Activated CD4-positive, alpha-beta T cell treated with anti-CD3 and anti-CD28 coated beads, Interleukin-2, amount 50 U/mL, for 4 hours (primary cell): ENCODE results near the gene SEC14L6.

Experiments used
- DNase-seq, 2 experiments: peaks; one replicate each; pipeline ENCODE4 v3.0.0-alpha.2; 2020

The SEC14L6 gene

DNA sequence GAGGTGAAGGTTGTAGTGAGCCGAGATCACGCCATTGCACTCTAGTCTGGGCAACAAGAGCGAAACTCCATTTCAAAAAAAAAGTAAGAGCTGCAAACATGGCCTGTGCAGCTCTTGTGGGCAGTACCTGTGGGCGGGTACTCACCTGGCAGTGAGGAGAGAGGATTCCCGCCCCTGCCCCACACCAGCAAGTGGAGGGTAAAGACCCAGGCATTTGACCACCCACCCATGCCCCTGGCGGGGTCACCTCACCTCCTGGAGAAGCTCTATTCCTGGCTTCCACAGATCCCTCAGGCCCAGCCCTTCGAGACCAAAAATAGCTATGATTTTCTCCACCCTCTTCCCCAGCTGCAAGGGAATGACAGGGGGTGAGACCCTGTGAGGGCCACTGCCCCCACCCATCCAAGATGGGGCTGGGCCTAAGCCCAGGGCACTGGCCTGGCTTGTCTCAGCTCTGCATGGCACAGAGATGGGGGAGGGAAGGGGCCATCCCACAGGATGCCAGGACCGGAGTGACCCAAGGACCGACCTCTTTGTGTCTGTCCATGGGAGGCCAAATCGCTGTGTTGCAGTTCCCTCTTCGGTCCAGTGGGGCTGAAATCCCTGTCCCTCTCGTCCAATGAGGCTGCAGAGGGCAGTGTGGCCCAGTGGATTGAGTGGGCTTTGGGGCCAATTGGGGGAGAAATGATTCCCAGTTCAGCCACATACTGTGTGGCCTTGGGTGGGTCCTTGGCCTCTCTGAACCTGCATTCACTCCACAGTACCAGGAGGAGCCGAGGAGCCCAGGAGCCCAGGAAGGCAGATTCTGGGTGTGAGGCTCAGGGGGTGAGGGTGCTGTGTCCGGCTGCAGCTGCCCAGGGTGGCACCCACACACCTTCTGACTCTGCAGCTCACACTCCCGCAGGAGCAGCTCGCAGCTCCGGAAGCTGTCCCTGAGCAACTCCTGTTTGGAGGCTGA, 14.6 kb downstream of the SEC14L6 start:
- no peak for DNase-seq

DNA sequence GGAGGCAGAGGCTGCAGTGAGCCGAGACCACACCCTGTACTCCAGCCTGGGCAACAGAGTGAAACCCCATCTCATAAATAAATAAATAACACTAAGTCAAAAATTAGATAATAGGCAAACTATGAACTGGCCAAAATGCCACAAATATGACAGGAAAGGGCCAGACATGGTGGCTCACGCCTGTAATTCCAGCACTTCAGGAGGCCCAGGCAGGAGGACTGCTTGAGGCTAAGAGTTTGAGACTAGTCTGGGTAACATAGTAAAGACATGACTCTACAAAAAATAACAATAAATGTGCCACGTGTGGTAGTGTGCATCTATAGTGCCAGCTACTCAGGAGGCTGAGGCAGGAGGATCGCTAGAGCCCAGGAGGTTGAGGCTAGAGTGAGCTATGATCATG, 19.9 kb downstream of the SEC14L6 start:
- no peak for DNase-seq

DNA sequence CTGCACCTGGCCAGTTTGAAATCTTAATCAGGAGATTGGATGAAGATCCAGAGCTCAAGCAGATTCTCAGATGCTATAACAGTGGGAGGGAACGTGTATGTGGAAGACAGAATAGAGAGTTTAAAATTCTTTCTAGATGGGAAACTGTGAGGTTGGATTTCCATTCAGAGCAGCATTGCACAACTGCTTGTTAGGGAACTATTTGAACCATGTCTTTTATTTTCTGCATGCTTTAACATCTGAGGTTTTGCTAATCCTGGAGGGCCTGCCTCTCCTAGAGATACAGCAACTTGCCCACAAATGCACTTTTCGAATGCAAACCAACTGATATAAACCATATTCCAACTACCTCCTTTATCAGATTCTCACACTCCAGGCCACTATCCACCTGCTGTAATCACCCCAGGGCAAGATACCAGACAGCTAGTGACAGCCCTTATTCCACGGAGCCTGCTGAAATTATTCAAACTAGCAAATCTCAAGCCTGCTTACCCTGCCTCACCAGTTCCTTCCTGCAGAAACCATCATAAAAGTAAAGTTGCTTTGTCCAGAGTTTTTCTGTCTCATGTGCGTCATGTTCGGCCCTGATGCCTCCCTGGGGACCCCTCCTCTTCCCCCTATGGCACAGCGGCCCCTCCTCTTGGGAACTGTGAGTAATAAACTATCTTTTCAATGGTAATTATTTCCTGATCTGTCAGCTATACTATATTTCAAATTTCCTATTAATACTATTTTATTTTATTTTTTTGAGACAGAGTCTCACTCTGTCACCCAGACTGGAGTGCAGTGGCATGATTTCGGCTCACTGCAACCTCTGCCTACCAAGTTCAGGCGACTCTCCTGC, 22.7 kb downstream of the SEC14L6 start:
- no peak for DNase-seq

DNA sequence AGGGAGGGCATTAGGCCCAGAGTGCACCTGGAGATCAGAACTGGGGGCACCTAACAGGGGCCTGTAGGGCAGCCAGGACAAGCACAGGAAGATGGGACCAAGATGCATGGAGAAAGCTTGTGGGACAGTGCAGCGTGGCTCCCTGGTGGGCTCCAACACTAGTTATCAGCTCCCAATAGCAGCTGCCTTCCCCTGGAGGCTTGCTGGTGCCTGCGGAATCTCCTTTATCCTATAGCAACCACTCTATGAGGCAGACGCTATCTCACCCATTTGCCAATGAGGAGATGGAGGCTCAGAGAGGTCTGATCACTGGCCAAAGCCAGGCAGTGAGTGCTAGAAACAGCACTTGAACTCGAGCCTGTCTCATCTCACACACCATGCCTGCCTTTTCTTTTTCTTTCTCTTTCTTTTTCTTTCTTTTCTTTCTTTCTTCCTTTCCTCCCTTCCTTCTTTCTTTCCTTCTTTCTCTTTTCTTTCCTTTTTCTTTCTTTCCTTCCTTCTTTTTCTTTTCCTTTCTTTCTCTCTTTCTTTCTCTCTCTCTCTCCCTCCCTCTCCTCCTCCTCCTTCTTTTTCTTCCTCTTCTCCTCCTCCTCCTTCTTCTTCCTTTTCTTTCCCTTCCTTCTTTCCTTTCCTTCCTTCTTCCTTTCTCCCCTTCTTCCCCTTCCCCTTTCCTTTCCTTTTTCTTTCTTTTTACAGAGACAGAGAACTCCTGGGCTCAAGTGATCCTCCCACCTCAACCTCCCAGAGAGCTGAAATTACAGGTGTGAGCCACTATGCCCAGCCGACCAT, 25.0 kb downstream of the SEC14L6 start:
- no peak for DNase-seq

DNA sequence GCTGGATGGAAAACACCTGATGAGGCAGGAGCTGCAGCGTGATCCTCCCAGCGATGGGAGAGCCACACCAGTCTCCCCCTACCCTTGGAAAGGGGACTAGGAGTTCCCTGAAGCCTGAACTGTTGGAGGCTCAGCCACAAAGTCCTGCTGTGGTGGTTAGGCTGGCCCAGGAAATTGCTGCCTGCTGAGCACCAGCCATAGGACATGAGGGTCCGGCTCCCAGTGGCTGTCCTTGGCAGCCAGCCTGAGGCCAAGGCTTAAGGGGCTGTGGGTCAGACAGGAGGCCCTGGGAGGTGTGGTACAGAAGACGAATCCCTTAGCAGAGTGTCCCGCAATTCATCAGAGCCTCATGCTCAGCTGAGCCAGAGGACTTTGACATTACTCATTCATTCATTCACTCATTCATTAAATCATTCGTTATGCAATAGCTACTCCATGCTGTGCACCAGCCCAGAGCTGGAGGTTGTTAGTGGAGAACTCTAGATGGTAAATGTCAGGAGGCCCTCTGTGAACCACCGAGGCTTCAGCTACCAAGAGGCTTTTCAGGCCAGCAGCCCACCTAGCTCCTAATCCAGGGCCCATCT, 26.6 kb downstream of the SEC14L6 start:
- DNase-seq = no peak

DNA sequence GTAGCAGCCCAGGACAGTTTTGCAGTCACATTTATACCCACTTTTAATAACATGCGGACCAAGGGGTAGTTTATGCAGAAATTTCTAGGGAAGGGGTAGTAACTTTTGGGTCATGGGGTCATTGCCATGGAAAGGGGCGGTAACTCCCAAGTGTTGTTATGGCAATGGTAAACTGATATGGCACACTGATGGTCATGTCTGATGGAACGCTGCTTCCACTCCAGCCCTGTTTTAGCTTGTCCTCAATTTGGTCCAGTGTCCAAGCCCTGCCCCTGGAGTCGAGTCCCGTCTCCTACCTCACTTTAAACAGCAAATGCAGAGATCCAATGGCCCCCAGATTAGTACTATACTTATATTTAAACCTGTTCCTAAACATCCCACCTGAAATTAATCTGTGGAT, 29.8 kb downstream of the SEC14L6 start:
- DNase-seq = no peak

DNA sequence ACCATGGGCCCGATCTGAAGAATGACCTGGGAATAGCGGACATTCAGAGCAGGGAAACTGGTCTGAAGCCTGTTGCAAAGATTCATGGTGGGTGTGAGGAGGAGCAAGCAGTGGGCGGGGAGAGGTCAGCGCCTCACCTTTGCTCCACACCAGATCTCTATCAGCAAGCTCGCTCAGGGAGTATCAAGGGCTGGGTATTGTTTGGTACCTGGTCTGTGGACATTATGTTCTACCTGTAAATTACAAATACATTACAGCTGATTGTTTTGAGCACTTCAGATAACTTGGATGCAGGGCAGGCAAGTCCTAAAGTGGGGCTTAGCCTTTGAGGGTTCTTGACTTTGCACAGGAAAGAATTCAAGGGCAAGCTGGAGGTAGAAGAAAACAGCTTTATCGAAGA, 30.3 kb downstream of the SEC14L6 start:
- DNase-seq = no peak

DNA sequence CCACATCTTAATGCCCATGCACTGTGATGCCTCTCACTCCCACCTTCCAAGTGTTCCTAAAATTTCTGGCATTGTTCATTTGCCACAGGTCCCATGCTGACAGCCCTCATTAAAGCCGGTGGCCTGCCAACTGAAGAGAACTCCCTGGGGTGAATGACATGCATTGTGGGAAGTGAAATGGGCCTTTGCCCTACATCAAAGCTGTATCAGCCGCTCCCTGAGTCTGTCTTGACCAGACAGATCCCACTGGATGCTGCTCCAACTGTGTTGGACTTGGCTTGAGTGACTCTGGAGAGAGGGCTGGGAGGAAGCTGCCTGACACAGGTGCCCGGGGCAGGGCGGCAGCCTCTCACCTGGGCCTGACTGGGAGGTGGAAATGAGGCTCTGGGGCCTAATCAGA, 32.3 kb downstream of the SEC14L6 start:
- DNase-seq = no peak

DNA sequence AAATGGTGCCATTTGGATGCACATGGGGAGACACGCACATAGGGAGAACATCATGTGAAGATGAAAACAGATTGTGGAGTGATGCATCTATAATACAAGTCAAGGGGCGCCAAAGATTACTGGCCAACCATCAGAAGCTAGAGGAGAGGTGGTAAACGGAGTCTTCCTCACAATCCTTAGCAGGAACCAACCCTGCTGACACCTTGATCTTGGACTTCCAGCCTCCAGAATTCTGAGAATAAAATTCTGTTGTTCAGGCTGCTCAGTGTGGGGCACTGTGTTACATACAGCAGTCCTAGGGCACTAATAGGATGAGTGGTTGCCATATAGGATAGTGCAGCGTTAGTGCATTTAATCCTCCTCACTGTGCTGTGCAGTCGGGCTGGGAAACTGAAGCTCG, 33.1 kb downstream of the SEC14L6 start:
- no peak for DNase-seq

DNA sequence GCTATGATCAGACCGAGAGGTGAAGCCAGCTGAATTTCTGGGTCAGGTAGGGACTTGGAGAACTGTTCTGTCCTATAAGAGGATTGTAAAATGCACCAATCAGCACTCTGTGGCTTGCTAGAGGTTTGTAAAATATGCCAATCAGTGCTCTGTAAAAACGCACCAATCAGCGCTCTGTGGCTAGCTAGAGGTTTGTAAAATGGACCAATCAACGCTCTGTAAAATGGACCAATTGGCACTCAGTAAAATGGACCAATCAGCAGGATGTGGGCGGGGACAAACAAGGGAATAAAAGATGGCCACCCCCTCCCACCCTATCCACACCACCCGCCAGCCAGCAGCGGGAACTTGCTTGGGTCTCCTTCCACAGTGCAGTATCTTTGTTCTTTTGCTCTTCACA, 34.6 kb downstream of the SEC14L6 start:
- DNase-seq = no peak

DNA sequence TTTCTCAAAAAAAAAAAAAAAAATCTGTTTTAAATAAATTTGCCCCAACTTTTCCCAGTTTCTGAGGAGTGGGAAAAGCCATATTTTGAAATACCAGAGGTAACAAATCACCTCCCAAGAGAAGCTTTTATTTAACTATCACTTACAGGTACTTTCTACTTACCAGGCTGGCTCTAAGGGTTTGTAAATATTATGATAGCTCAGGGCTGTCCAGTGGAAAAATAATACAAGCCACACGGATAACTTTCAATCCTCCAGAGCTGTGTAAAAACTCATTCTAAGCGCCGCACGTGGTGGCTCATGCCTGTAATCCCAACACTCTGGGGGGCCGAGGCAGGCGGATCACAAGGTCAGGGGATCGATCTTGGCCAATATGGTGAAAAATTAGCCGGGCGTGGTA, 35.4 kb downstream of the SEC14L6 start:
- no peak for DNase-seq

DNA sequence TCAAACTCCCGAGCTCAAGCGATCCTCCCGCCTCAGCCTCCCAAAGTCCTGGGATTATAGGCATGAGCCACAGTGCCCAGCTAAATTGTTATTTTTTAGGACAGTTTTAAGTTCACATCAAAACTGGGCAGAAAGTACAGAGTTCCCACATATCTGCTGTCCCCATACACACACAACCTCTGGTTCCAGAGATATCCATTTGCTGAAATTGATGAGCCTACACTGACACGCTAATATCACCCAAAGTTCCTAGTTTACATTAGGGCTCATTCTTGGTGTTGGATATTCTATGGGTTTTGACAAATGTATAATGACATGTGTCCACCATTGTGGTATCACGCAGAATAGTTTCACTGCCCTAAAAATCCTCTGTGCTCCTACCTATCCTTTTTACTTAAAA, 38.3 kb downstream of the SEC14L6 start:
- DNase-seq = no peak

DNA sequence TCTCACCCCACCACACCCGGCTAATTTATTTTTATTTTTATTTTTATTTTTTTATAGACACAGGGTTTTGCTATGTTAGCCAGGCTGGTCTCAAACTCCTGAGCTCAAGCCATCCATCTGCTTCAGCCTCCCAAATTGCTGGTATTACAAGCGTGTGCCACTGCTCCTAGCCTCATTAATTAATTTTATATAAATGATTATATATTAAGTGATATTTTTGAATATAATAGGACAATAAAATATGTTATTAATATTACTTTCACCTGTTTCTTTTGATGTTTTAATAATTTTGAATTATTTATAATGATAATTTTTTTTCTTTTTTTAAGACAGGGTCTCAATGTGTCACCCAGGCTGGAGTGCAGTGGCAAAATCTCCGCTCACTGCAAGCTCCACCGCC, 38.9 kb downstream of the SEC14L6 start:
- DNase-seq = no peak

DNA sequence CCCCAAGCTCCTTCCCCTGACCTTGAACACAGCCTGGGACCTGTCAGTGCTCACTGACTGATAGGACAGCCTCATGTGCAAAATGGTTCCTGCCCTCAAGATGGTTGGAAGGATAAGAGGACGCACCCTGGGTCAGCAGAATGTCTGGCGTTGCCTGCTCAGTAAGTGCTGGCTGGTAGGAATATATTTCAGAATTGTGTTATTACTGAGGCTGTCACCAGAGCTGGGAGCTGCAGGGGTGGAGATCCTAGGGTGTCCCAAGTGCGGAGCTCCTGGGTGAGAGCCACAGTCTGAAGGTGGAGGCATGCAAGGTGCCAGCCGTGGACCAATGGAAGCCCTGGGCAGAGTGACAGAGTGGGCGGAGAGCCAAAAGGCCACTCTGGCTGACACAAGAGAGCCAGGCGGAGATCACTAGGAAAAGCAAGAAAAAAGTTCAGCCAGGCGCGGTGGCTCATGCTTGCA, 40.0 kb downstream of the SEC14L6 start:
- DNase-seq = no peak

DNA sequence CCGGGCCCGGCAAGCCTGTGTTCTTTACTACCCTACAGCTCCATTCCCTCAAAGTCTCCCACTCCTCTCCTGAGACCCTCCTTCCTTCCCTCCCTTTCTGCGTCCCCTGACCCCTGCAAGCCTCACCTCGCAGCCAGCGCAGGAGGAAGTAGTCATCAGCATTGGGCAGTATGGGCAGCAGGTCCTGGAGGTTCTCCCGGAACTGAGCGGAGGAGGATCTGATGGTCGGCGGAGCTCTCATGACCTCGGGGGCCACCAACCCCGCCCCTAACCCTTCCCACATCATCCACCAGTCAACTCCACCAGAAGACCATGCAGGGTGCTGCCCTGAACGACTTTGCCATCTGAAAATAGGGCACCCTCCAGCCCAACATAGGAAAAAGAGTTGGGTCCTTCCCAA, 43.0 kb downstream of the SEC14L6 start:
- DNase-seq = no peak

DNA sequence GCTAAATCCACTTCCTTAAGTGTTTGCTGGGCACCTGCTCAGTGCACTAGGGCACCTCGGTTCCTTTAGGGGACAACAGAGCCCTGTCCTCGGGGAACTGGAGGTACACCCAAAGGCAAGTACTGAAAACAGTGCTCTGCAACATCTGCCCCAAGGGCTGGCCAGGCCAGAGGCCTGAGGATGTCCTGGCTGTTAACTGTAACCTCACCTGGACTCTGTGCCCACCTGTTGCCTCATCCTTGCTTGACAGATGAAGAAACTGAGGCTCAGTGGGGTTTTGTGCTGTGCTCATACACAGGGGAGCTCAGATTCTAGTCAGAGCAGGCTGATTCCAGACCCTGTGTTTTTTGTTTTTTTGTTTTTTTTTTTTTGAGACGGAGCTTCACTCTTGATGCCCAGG, 43.6 kb downstream of the SEC14L6 start:
- DNase-seq = no peak

DNA sequence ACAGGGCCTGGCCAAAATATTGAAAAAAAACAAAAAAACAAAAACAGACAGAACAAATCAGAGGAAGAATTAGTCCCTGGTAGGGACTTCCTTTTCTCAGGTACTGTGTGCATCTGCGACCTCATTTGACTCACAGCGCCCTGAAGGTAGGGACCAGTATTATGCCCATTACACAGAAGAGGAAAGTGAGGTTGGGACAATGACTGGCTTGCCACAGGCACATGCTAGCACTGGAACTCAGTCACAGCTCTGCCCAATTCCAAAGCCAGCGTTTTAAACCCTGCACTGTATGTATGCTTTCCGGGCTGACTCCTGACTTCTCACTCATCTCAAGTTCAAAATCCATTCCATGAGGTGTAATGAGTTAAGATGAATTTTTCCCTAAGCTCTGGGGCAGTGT, 44.4 kb downstream of the SEC14L6 start:
- DNase-seq = no peak

DNA sequence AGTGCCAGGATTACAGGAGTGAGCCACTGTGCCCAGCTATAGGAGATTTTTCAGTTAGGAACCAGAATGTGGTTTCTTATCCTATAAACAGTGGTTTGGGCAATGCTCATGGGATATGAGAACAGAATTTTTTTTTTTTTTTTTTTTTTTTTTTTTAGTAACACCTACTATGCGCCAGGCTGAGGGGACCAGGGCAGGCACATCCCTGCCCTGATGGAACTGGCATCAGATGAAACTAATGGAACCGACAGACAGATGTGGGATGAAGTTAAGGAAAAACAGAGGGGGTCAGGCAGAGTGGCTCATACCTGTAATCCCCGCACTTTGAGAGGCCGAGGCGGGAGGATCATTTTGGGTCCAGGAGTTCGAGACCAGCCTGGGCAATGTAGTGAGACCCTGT, 45.9 kb downstream of the SEC14L6 start:
- DNase-seq = no peak

DNA sequence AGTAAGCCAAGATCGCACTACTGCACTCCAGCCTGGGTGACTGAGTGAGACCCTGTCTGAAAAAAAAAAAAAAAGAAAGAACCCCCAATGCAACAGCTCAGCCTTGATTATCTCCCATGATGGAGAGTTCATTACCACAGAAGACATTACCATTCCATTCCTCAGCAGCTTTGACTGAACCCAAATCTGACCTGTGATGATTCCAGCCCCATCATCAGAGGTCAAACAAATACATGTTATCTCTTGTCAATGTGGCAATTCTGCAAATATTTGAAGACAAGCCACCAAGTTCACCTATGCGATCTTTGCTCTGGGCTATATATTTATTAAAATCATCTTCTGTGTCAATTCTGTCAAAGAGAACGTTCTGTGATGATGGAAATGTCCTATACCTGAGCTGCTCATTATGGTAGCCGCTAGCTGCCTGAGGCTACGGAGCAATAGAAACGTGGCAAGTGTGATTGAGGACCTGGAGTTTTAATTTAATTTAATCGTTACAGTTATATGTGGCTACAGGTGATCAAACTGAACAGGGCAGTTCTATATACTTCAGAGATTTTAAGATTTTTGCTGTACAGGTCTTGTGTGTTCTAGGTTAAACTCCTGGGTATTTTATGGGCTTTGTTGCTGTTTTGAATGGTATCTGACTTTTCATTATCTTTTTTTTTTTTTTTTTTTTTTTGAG, 48.9 kb downstream of the SEC14L6 start:
- no peak for DNase-seq

DNA sequence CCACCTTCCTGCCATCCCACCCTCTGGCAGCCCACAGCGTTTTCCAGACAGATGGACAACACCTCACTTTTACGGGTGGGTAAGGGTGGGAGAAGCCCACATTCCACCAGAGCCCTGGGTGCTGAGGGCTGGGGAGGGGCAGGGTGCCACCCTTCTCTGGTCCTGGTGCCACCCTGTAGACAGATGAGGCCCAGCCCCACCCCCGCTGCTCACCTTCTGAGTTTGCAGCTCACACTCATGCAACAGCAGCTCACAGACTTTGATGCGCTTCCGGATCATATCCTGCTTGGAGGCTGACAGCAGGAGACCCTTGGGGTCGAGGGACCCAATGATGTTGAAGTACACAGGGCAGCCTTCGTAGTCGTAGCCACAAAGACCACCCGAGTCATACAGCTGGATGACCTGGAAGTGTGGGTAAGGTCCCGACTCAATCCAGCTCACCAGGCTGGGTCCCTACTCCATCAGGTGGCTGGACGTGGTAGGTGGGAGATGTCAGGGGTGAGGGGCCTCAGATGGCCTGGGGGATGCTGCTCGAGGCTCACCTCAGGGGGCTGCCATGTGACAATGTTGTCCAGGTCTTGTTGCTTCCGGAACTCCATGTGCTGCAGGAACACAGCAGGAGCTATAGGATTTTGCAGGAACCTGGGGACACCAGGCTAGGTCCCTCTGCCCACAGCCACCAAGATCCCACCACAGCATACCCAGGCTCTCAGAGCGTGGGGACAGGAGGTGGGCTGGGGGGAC, 51.3 kb downstream of the SEC14L6 start:
- DNase-seq = no peak

DNA sequence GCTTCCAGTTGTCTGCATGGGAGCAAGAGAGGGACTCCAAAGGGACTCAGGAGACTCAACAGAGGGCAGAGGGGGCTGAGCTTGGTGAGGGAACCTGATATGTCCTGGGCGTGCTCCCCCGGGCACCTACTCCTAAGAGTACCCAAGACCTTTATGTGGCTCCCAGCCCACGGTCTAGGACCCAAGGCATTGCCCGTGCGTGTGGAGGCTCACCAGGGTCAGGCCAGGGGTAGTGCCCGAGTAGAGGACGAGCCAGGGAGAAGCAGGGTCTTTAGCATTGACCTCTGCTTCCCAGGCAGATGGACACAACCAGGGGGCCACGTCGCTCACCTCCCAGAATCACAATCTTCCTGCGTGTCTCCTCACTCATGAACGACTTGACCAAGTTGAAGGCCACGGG, 54.4 kb downstream of the SEC14L6 start:
- DNase-seq = no peak
